H9 (cell line): ENCODE results near the gene FBXO17. TPM values are rescaled to one million over a fixed set of nuclear protein-coding genes. Genes with fewer than 3 reads are reported as not detected.
"Not testable (repeated sequence)": the region's sequence is repeated elsewhere in the genome, so short reads cannot be mapped to it uniquely, and the experiment has no call there.

Experiments
- DNase-seq: peaks from one replicate; pipeline ENCODE4 v3.0.0-alpha.2; 2017
- H2AFZ ChIP-seq: one replicate; pipeline ENCODE4 v1.6.1; 2013; ENCODE audit warnings: mild to moderate bottlenecking, low read length, control low read depth, moderate library complexity
- H2AK5ac ChIP-seq: 2 replicates; pipeline ENCODE4 v1.6.1; 2013; ENCODE audit warnings: low read length, control low read depth, mixed read lengths; ENCODE audit not compliant: insufficient read length
- H2BK120ac ChIP-seq: one replicate; pipeline ENCODE4 v1.6.1; 2013; ENCODE audit warnings: low read depth, mild to moderate bottlenecking, low read length, control low read depth, inconsistent platforms; ENCODE audit not compliant: poor library complexity, severe bottlenecking
- H2BK12ac ChIP-seq: 2 replicates; pipeline ENCODE4 v1.6.1; 2013; ENCODE audit warnings: low read length, control low read depth, mixed read lengths, low read depth; ENCODE audit not compliant: insufficient read length
- H2BK15ac ChIP-seq: 2 replicates; pipeline ENCODE4 v1.6.1; 2013; ENCODE audit warnings: low read depth, low read length, control low read depth
- H2BK20ac ChIP-seq: one replicate; pipeline ENCODE4 v1.6.1; 2013; ENCODE audit warnings: low read depth, mild to moderate bottlenecking, low read length, control low read depth, inconsistent platforms; ENCODE audit not compliant: poor library complexity, severe bottlenecking
- H2BK5ac ChIP-seq: 2 replicates; pipeline ENCODE4 v1.6.1; 2013; ENCODE audit warnings: low read length, control low read depth, mixed read lengths; ENCODE audit not compliant: insufficient read length
- H3K14ac ChIP-seq: 2 replicates; pipeline ENCODE4 v1.6.1; 2013; ENCODE audit warnings: low read length, control low read depth; ENCODE audit not compliant: insufficient read depth
- H3K18ac ChIP-seq: 2 replicates; pipeline ENCODE4 v1.6.1; 2013; ENCODE audit warnings: low read depth, mild to moderate bottlenecking, mixed read lengths, low read length, control low read depth; ENCODE audit not compliant: insufficient read length
- H3K23ac ChIP-seq: 2 replicates; pipeline ENCODE4 v1.6.1; 2013; ENCODE audit warnings: low read length, control low read depth, mixed read lengths, low read depth; ENCODE audit not compliant: insufficient read length
- H3K23me2 ChIP-seq: 2 replicates; pipeline ENCODE4 v1.6.1; 2013; ENCODE audit warnings: low read depth, mild to moderate bottlenecking, mixed read lengths, low read length, control low read depth; ENCODE audit not compliant: insufficient read length, poor library complexity, severe bottlenecking
- H3K27ac ChIP-seq: 2 replicates; pipeline ENCODE4 v1.5.1; 2013; ENCODE audit warnings: low read length, control low read depth, mixed read lengths, low read depth; ENCODE audit not compliant: insufficient read length
- H3K27me3 ChIP-seq: 2 replicates; pipeline ENCODE4 v1.6.1; 2013; ENCODE audit warnings: low read length, control low read depth, inconsistent platforms; ENCODE audit not compliant: insufficient read depth
- H3K4ac ChIP-seq: 2 replicates; pipeline ENCODE4 v1.6.1; 2013; ENCODE audit warnings: low read depth, mild to moderate bottlenecking, control low read depth, inconsistent platforms, low read length, moderate library complexity
- H3K4me1 ChIP-seq: 2 replicates; pipeline ENCODE4 v1.6.1; 2013; ENCODE audit warnings: low read length, control low read depth, inconsistent platforms; ENCODE audit not compliant: insufficient read depth
- H3K4me2 ChIP-seq: 2 replicates; pipeline ENCODE4 v1.6.1; 2013; ENCODE audit warnings: low read length, control low read depth, mixed read lengths; ENCODE audit not compliant: insufficient read length, insufficient read depth
- H3K56ac ChIP-seq: 2 replicates; pipeline ENCODE4 v1.6.1; 2013; ENCODE audit warnings: low read depth, mild to moderate bottlenecking, mixed read lengths, low read length, control low read depth; ENCODE audit not compliant: insufficient read length
- H3K79me1 ChIP-seq: 2 replicates; pipeline ENCODE4 v1.6.1; 2013; ENCODE audit warnings: low read depth, mild to moderate bottlenecking, moderate library complexity, low read length, control low read depth, inconsistent platforms; ENCODE audit not compliant: insufficient read depth, poor library complexity, severe bottlenecking
- H3K79me2 ChIP-seq: 2 replicates; pipeline ENCODE4 v1.6.1; 2013; ENCODE audit warnings: low read length, control low read depth, inconsistent platforms; ENCODE audit not compliant: insufficient read depth
- H3K9ac ChIP-seq: 2 replicates; pipeline ENCODE4 v1.6.1; 2013; ENCODE audit warnings: low read length, control low read depth, mixed read lengths; ENCODE audit not compliant: insufficient read length; ENCODE audit errors: extremely low read depth
- H3K9me3 ChIP-seq: one replicate; pipeline ENCODE4 v1.6.1; 2013; ENCODE audit warnings: low read depth, low read length, inconsistent platforms; ENCODE audit not compliant: control insufficient read depth
- H3T11ph ChIP-seq: one replicate; pipeline ENCODE4 v1.6.1; 2013; ENCODE audit warnings: mild to moderate bottlenecking, low read length, control low read depth, inconsistent platforms
- H4K20me1 ChIP-seq: one replicate; pipeline ENCODE4 v1.6.1; 2013; ENCODE audit not compliant: control insufficient read depth, insufficient read length, insufficient read depth
- H4K5ac ChIP-seq: 2 replicates; pipeline ENCODE4 v1.6.1; 2013; ENCODE audit warnings: low read depth, mild to moderate bottlenecking, mixed read lengths, low read length, control low read depth; ENCODE audit not compliant: insufficient read length
- H4K8ac ChIP-seq: replicated peaks from 2 replicates; pipeline ENCODE4 v1.6.1; 2013; ENCODE audit warnings: low read length, control low read depth, mixed read lengths, low read depth; ENCODE audit not compliant: insufficient read length
- H4K91ac ChIP-seq: 2 replicates; pipeline ENCODE4 v1.6.1; 2013; ENCODE audit warnings: low read depth, mild to moderate bottlenecking, moderate library complexity, mixed read lengths, low read length, control low read depth; ENCODE audit not compliant: insufficient read length
- H3K27ac Mint-ChIP-seq, 3 experiments: 2 replicates in 2 of 3; 3 replicates in 1 of 3; pipeline ENCODE4 v1.8.0; 2020 to 2021; ENCODE audit warnings: mixed read lengths in 3 of 3, mild to moderate bottlenecking in 1 of 3, moderate library complexity in 1 of 3
- H3K27me3 Mint-ChIP-seq: 2 replicates; pipeline ENCODE4 v1.8.0; 2021; ENCODE audit warnings: low read depth, mild to moderate bottlenecking, moderate library complexity, mixed read lengths
- H3K36me3 Mint-ChIP-seq, 3 experiments: 2 replicates in 2 of 3; 3 replicates in 1 of 3; pipeline ENCODE4 v1.8.0; 2020 to 2021; ENCODE audit warnings: low read depth in 3 of 3, mixed read lengths in 3 of 3; ENCODE audit not compliant: insufficient read depth in 1 of 3
- H3K4me1 Mint-ChIP-seq, 2 experiments: 2 replicates each; pipeline ENCODE4 v1.8.0; 2020; ENCODE audit warnings: mixed read lengths in 2 of 2
- H3K4me3 Mint-ChIP-seq, 2 experiments: 2 replicates in 1 of 2; 3 replicates in 1 of 2; pipeline ENCODE4 v1.8.0; 2020 to 2021; ENCODE audit warnings: mild to moderate bottlenecking in 2 of 2, mixed read lengths in 2 of 2, moderate library complexity in 1 of 2
- H3K9me3 Mint-ChIP-seq, 2 experiments: 2 replicates in 1 of 2; 3 replicates in 1 of 2; pipeline ENCODE4 v1.8.0; 2020; ENCODE audit warnings: mild to moderate bottlenecking in 2 of 2, mixed read lengths in 2 of 2, moderate library complexity in 1 of 2
- CTCF ChIP-seq: fragments of 200-600 bp; sonication (generic); conservative IDR thresholded peaks from 3 replicates; pipeline ENCODE4 v1.8.0; 2021; ENCODE audit warnings: antibody characterized with exemption, mild to moderate bottlenecking
- WGBS: extraction: QIAGEN DNeasy Blood & Tissue Kit; methylation state at CpG from one replicate; pipeline ENCODE4 v1.1.7; 2013; ENCODE audit warnings: missing lambda C conversion rate, low lambda C conversion rate, mixed read lengths; ENCODE audit not compliant: insufficient read length; ENCODE audit errors: extremely low coverage; 5-methylcytosine and 5-hydroxymethylcytosine counted together
- total RNA-seq: library from RNA; stranded (reverse); gene quantifications from 2 replicates; pipeline ENCODE4 v1.2.1, GENCODE V29; 2021

FBXO17 gene
- total RNA-seq, 1 experiment from 2014 or later = 25.5 TPM

GRCh38 chr19:38941979-38942378 is 33.6 kb downstream of the FBXO17 start:
- no peaks in the 10 kb centered on the region for H3K79me2 ChIP-seq
- H2AFZ ChIP-seq = no peak overlapping the region
- H3K56ac ChIP-seq = no peak overlapping the region
- H3K4me1 ChIP-seq = no peaks in the 10 kb centered on the region
- H3K27me3 ChIP-seq = no peaks in the 10 kb centered on the region
- H3K14ac ChIP-seq = no peak overlapping the region
- Mint-ChIP-seq H3K4me3 (no peak overlapping the region), H3K36me3 (peaks cover 10 to 23% (median 23%) of the 10 kb centered on the region in 3 experiments), H3K9me3 (no peaks in the 10 kb centered on the region; a peak in 1 of 5 replicates), H3K27ac (peak overlapping the region in 1 of 3 experiments; percentile 11; a peak in 1 of 7 replicates), H3K4me1 (peaks cover 4% of the 10 kb centered on the region in 2 experiments; a peak in 2 of 4 replicates), H3K27me3 (peaks cover 33% of the 10 kb centered on the region)
- TF ChIP-seq CTCF = no peak
- WGBS = no CpG with 5 or more reads among the region's 2 CpGs
- H3K79me1 ChIP-seq = no peaks in the 10 kb centered on the region
- H4K20me1 ChIP-seq = no peaks in the 10 kb centered on the region
- no peak for DNase-seq
- no peak overlapping the region for H4K91ac ChIP-seq
- H3K23ac ChIP-seq = no peak overlapping the region
- no peak overlapping the region for H2BK120ac ChIP-seq
- no peak overlapping the region for H2BK15ac ChIP-seq
- no peaks in the 10 kb centered on the region for H3K23me2 ChIP-seq
- H2BK5ac ChIP-seq = no peak overlapping the region
- H3K18ac ChIP-seq = no peak overlapping the region
- no peak overlapping the region for H3K27ac ChIP-seq
- H3T11ph ChIP-seq = no peak overlapping the region
- H2BK12ac ChIP-seq = no peak overlapping the region
- no peak overlapping the region for H3K4me2 ChIP-seq
- H3K4ac ChIP-seq = no peak overlapping the region
- no peak overlapping the region for H4K5ac ChIP-seq
- H4K8ac ChIP-seq = no peak overlapping the region
- H3K9me3 ChIP-seq = no peaks in the 10 kb centered on the region
- H2AK5ac ChIP-seq = no peak overlapping the region
- H3K9ac ChIP-seq = no peak overlapping the region
- no peak overlapping the region for H2BK20ac ChIP-seq

GRCh38 chr19:38941466-38941865 is 34.1 kb downstream of the FBXO17 start:
- not testable (repeated sequence) for H3K9me3 ChIP-seq, H3T11ph ChIP-seq
- WGBS = no CpG with 5 or more reads among the region's 5 CpGs

More at GRCh38 chr19:38941466-38941865, 34.1 kb downstream of the FBXO17 start:
- H3K23me2 ChIP-seq, H3K27ac Mint-ChIP-seq, H2BK5ac ChIP-seq, H2BK120ac ChIP-seq, H4K8ac ChIP-seq, H4K5ac ChIP-seq, H2BK15ac ChIP-seq, H3K9me3 Mint-ChIP-seq, H3K4me2 ChIP-seq, H3K23ac ChIP-seq, DNase-seq, H3K79me1 ChIP-seq, H3K79me2 ChIP-seq, H2BK12ac ChIP-seq, H3K4ac ChIP-seq, H4K91ac ChIP-seq, H3K27ac ChIP-seq, H4K20me1 ChIP-seq, H2AK5ac ChIP-seq, H3K4me1 Mint-ChIP-seq, H2AFZ ChIP-seq, H2BK20ac ChIP-seq, H3K4me1 ChIP-seq, H3K9ac ChIP-seq, H3K27me3 ChIP-seq, H3K4me3 Mint-ChIP-seq, H3K18ac ChIP-seq, H3K14ac ChIP-seq, H3K56ac ChIP-seq: not testable (repeated sequence)
- H3K36me3 Mint-ChIP-seq = peaks cover 10 to 18% (median 18%) of the 10 kb centered on the region in 3 experiments
- H3K27me3 Mint-ChIP-seq = peaks cover 37% of the 10 kb centered on the region
